ENCODE data around the gene CD79A.

GRCh38 chr19:41850381-41850780, 26.7 kb upstream of the CD79A start:
- TF ChIP-seq CTCF (IDR thresholded peaks at IDR 0.05) (no peak), POLR2A (IDR thresholded peaks at IDR 0.05) (no peak)

Data from esophagus squamous epithelium (tissue), 4 donors.